Mucosa of gallbladder (tissue), 1 donor: ENCODE measurements around the gene SLC39A13. TPM values are rescaled to one million over a fixed set of nuclear protein-coding genes. Genes with fewer than 3 reads are reported as not detected.

Source experiments
- DNase-seq: peaks from one replicate; pipeline ENCODE4 v3.0.0-alpha.2; 2020; ENCODE audit warnings: low spot score
- total RNA-seq: library from RNA; stranded (reverse); gene quantifications from one replicate; pipeline ENCODE4 v1.2.1, GENCODE V29; 2021
- donor health status: DM: no; HTN: no; CAD: no.

Gene SLC39A13
- total RNA-seq, 1 donor from 2014 or later, result 58.6 TPM

GRCh38 chr11:47403135-47403534 lies 5.3 kb upstream of the SLC39A13 start:
- DNase-seq, result no peak

GRCh38 chr11:47403571-47403970 lies 4.8 kb upstream of the SLC39A13 start:
- DNase-seq, result no peak

DNA sequence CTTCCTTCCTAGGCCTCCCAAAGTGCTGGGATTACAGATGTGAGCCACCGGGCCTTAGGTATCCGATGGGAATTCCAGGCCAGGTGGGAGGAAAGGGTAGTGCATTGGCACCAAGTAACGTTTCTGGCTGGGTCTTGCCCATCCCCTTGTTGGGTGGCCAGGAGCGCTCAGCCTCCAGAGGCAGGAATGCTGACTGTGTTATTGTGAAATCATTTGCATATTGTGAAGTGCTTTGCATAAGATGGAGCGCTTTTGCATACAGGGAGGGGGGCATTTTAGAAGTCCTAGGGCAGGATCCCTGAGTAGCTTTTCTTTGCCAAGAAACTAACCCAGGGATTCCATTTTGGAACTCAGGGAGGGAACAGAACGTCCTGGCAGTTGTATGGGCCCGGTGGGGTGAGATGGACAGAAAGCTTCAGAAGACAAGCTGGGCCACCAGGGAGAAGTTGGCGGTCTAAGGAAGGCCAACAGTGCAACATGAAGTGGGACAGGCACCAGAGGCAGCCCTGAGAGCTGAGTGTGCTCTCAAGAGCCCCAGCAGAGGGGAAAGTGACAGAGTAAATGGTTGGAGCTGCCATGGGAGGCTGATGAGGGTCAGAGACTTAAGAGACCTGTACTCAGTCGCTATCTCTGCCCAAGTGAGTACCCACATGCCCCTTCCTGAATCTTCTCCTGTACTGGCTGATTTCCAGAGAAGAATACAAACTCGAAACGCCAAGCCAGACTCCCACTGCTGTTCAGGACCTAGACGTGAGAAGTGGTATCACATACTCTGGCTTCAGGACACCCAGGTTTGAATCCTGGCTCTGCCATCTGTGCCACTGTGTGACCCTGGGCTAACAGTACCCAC lies 1.3 kb upstream of the SLC39A13 start:
- no peak for DNase-seq

DNA sequence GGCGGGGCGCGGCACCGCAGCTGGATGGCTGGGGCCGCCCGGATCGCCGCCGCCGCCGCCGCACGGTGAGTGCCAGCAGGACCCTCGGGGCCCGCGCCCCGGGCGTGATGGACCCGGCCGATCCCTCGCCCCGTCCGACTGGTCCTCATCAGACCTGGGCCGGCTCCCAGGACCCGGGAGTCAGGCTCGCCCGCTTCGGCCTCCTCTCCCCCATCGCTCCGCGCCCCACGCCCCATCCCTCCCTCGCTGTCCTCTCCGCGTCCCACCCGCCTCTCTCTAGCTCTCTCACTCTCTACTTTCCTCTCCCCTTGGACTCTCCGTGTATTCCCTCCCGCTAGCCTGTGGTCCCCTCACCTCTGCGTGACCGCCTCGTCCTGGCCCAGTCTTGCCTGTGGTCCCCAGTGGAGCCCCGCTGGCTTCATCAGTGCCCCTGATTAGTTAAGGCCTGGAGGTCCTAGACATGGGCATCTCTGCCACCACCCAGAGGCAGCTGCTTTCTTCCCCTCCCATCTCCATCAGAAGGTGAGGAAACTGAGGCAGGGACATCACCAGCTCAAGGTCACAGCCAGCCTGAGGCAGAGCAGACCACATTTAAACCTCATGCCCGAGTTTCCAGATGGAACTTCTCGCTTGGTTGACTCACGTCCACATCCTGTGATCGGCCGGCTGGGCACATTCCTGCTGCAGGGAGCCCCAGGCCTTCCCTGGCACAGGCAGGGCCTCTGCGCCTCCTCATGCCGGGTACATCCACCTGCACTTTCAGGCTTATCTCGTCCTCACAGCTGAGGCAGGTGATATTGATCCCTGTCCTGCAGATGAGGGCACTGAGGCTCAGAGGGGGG lies 429 bp downstream of the SLC39A13 start:
- DNase-seq, result peak; percentile 48

GRCh38 chr11:47409440-47410369 lies 1.3 kb downstream of the SLC39A13 start:
- no peak for DNase-seq

GRCh38 chr11:47410370-47411264 lies 2.2 kb downstream of the SLC39A13 start:
- no peak for DNase-seq

DNA sequence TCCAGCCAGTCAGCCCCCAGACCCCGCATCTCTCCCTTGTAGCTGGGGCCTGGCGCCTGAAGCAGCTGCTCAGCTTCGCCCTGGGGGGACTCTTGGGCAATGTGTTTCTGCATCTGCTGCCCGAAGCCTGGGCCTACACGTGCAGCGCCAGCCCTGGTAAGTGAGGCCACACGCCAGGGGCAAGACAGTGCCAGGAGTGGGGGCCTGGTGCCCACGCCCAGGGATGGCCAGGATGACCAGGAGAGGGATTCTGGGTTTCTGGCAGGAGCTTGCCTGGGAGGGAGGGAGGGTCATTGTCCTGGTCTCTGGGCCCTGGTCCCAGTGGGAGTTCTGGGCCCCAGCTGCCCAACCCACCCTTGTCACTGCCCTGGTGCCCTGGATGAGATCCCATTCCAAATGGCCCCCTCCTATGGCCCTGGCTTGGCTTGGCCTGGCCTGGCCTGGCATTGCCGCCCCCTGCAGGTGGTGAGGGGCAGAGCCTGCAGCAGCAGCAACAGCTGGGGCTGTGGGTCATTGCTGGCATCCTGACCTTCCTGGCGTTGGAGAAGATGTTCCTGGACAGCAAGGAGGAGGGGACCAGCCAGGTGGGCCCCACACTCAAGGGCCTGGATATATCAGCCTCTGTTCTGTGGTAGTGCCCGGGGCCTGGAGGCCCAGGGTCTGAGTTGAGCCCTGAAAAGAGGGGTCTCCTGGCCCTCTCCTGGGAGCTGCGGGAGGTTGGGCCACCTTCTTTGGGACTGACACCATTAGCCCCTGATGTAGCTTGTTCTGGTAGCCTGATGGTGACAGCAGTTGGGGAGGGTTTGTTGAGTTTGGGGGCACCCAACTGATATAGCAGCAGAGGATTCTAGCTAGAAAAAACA lies 3.7 kb downstream of the SLC39A13 start:
- DNase-seq, result no peak

GRCh38 chr11:47413351-47413750 lies 5.0 kb downstream of the SLC39A13 start:
- no peak for DNase-seq

- DNase-seq, result no peak
Observed at GRCh38 chr11:47413908-47414684, 5.7 kb downstream of the SLC39A13 start.

DNA sequence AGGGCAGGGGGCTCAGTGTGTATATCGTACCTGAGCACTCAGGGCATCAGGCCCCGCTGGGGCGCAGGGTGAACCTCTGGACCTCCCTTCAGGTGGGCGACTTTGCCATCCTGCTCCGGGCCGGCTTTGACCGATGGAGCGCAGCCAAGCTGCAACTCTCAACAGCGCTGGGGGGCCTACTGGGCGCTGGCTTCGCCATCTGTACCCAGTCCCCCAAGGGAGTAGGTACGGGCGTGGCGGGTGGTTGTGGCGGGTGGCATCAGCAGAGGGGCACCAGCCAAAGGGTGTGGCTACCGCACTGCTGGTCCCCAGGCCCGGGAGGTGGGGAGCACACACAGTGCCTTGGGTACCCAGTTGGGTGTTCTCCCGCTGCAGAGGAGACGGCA lies 6.3 kb downstream of the SLC39A13 start:
- no peak for DNase-seq

- DNase-seq, result no peak
Observed at GRCh38 chr11:47415091-47415854, 6.9 kb downstream of the SLC39A13 start.

DNA sequence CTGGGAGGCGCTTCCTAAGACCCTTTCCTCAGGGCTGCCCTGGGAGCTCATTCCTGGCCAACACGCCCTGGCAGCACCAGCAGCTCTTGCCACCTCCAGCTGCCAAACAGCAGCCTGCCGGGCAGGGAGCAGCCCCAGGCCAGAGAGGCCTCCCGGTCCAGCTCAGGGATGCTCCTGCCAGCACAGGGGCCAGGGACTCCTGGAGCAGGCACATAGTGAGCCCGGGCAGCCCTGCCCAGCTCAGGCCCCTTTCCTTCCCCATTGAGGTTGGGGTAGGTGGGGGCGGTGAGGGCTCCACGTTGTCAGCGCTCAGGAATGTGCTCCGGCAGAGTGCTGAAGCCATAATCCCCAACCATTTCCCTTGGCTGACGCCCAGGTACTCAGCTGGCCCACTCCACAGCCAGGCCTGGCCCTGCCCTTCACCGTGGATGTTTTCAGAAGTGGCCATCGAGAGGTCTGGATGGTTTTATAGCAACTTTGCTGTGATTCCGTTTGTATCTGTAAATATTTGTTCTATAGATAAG lies 7.6 kb downstream of the SLC39A13 start:
- peak; percentile 73 for DNase-seq

- no peak for DNase-seq
Observed at GRCh38 chr11:47417712-47418111, 9.3 kb downstream of the SLC39A13 start.

DNA sequence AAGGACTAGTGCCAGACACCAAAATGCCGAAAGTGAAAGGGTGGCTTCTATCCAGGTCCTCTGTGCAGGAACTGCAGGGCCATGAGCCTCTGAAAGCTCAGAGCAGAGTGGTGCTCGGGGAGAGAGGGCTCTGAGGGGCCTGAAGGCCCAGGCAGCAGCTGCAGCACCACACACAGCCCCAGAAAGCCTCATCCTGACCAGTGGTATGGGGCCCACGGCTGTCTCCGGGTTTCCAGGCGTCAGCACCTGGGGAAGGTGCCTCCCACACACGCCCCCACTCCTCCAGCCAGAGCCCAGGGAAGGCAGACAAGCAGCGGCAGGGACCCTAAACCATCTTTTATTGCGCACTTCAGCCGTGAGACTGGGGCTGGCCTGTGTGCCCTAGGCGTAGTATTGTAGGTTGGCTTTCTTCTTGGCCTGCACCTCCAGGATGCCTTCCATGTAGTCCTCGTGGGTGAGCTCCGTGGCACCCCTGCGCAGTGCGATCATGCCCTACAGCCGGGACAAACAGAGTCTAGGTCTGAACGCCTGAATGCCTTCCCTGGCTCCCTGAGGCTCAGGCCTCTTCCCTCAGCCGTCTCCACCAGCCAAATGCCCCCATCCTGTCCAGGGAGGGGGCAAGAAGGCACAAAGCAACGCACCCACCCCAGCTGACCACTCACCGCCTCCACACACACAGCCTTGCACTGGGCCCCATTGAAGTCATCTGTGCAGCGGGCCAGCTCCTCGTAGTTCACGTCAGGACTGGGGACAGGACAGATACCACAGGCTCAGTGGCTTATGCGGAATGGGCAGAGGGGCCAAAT lies 10.3 kb downstream of the SLC39A13 start:
- no peak for DNase-seq

DNA sequence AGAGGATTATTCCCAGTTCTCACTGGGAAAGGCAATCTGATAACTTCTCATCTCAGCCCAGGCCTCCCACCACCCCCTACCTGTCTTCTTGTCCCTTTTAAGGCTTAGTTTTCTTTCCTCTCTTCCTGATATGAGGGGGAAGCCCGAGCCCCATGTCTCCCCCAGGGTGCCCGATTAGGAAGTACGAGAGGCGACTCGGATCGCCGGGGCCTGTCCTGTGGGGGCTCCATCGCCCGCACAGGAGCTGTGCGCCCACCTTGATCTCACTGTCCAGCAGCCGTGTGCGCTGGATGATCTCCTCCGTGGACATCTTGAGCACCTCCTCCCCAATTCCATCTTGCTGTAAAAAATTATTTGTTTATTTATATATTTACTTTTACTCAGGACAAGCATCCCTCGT lies 17.2 kb downstream of the SLC39A13 start:
- DNase-seq, result no peak

DNA sequence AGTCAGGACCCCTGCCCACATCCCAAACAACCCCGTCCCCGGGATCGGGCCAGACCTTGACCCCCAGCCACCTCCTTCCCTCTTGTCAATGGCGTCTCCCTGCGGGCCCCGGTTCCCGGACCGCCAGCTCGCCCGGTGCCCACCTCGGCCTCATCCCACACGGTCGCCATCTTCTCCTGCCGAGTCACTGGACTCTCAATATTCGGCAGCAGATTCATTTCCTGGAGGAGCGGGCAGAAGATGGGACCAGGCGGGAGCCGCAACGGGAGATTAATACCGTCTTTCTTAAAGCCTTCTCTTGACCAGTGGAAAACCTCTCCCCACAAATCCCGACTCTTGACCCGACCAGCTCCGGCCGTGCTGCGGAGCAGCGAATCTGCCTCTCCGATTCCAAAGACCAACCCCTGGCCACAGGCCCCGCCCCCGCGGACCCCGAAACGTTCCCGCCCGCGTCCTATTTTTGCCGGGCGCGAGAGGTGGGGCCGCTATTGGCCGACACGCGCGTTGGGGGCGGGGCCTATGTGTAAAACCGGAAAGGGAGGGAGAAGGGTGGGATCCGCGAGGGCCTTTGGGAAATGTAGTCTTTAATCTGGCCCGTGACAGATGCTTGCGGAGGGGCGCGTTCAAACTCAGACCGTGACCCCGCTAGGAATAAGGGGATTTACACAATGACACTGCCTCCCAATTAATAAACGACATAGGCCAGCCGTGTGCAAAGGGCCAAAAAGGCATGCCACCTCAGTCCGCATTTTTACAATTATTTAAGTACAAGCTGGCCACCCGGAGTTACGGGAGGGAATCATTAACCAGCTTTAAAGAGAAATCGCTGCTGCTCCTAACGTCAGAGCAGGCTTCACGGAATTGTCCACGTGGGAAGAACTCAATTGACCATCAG lies 17.9 kb downstream of the SLC39A13 start, which contains the start of gene PSMC3:
PSMC3 (minus strand) TSS at position 378 of the 895 bp plus-strand sequence; CDS start at position 218, 160 bp downstream.
- DNase-seq, result peak; percentile 98
